CD14-positive monocyte (primary cell): ENCODE measurements around the gene ZNF740. TPM values are rescaled to one million over a fixed set of nuclear protein-coding genes. Genes with fewer than 3 reads are reported as not detected.
A peak's percentile ranks its signal among the peaks of the same experiment; 100 is the strongest.

Source experiments
- DNase-seq, 3 donors: peaks; one replicate each; pipeline ENCODE4 v3.0.0-alpha.2; 2011 to 2022
- H2AFZ ChIP-seq: 2 replicates; pipeline ENCODE4 v1.6.0; 2012; ENCODE audit warnings: mild to moderate bottlenecking, low read depth, low read length, inconsistent platforms; ENCODE audit not compliant: insufficient read depth, poor library complexity, severe bottlenecking
- H3K27ac ChIP-seq, 2 donors: 1 replicate in 1 of 2; 2 replicates in 1 of 2; pipeline ENCODE4 v1.5.1; 2012 to 2013; ENCODE audit warnings: low read length in 2 of 2, control low read depth in 1 of 2, inconsistent platforms in 1 of 2, low read depth in 1 of 2, mild to moderate bottlenecking in 1 of 2
- H3K27me3 ChIP-seq, 2 donors: one replicate each; pipeline versions ENCODE4 v1.6.0 to v1.6.1; 2011 to 2013; ENCODE audit warnings: low read length in 2 of 2; ENCODE audit not compliant: control insufficient read depth in 2 of 2, insufficient read depth in 2 of 2
- H3K36me3 ChIP-seq, 2 donors: replicated peaks in 1 of 2; 1 replicate in 1 of 2; 2 replicates in 1 of 2; pipeline versions ENCODE4 v1.5.1 to v1.6.1; 2012 to 2013; ENCODE audit warnings: low read length in 2 of 2, control low read depth in 1 of 2, inconsistent platforms in 1 of 2, mild to moderate bottlenecking in 1 of 2; ENCODE audit not compliant: insufficient read depth in 2 of 2, control insufficient read depth in 1 of 2
- H3K4me1 ChIP-seq, 2 donors: 1 replicate in 1 of 2; 2 replicates in 1 of 2; pipeline versions ENCODE4 v1.5.1 to v1.6.1; 2012 to 2013; ENCODE audit warnings: low read length in 2 of 2, control low read depth in 1 of 2, inconsistent platforms in 1 of 2, mild to moderate bottlenecking in 1 of 2, moderate library complexity in 1 of 2; ENCODE audit not compliant: insufficient read depth in 2 of 2, control insufficient read depth in 1 of 2
- H3K4me2 ChIP-seq: replicated peaks from 2 replicates; pipeline ENCODE3; 2012; ENCODE audit warnings: low read length, moderate library complexity, mild to moderate bottlenecking; ENCODE audit not compliant: poor library complexity, severe bottlenecking; ENCODE audit errors: extremely low read depth
- H3K4me3 ChIP-seq, 3 experiments: fragments of 200-600 bp in 1 of 3; sonication (generic) in 1 of 3; replicated peaks in 1 of 3; 1 replicate in 2 of 3; 2 replicates in 1 of 3; pipeline ENCODE4 v1.5.1; 2011 to 2013; ENCODE audit warnings: low read length in 3 of 3, mild to moderate bottlenecking in 3 of 3, control low read depth in 2 of 3, low read depth in 2 of 3, inconsistent platforms in 1 of 3, moderate library complexity in 1 of 3
- H3K79me2 ChIP-seq: 2 replicates; pipeline ENCODE4 v1.6.0; 2012; ENCODE audit warnings: mild to moderate bottlenecking, control low read depth, inconsistent platforms, low read length, moderate library complexity; ENCODE audit not compliant: insufficient read depth
- H3K9ac ChIP-seq: 2 replicates; pipeline ENCODE4 v1.6.0; 2017; ENCODE audit warnings: low read length, mild to moderate bottlenecking; ENCODE audit not compliant: insufficient read depth, poor library complexity, severe bottlenecking
- H3K9me3 ChIP-seq, 2 donors: replicated peaks in 1 of 2; 1 replicate in 1 of 2; 2 replicates in 1 of 2; pipeline versions ENCODE4 v1.5.1 to v1.6.1; 2012 to 2013; ENCODE audit warnings: low read length in 2 of 2, control low read depth in 1 of 2; ENCODE audit not compliant: control insufficient read depth in 1 of 2, insufficient read depth in 1 of 2
- H4K20me1 ChIP-seq: 2 replicates; pipeline ENCODE4 v1.6.0; 2012; ENCODE audit warnings: mild to moderate bottlenecking, low read length, control low read depth, moderate library complexity; ENCODE audit not compliant: insufficient read depth
- H3K27ac Mint-ChIP-seq, 7 donors: one replicate each; pipeline ENCODE4 v1.8.0; 2020; ENCODE audit warnings: mild to moderate bottlenecking in 7 of 7, mixed read lengths in 7 of 7, moderate library complexity in 6 of 7, inconsistent platforms in 2 of 7
- H3K27me3 Mint-ChIP-seq, 3 donors: one replicate each; pipeline ENCODE4 v1.8.0; 2021 to 2022; ENCODE audit warnings: low read depth in 3 of 3, mild to moderate bottlenecking in 3 of 3, mixed read lengths in 3 of 3, moderate library complexity in 3 of 3, inconsistent platforms in 1 of 3
- H3K36me3 Mint-ChIP-seq, 2 donors: one replicate each; pipeline ENCODE4 v1.8.0; 2020; ENCODE audit warnings: mixed read lengths in 2 of 2, inconsistent platforms in 1 of 2, mild to moderate bottlenecking in 1 of 2
- H3K4me1 Mint-ChIP-seq: one replicate; pipeline ENCODE4 v1.8.0; 2020; ENCODE audit warnings: mild to moderate bottlenecking, mixed read lengths
- H3K4me3 Mint-ChIP-seq, 2 donors: one replicate each; pipeline ENCODE4 v1.8.0; 2020; ENCODE audit warnings: mild to moderate bottlenecking in 2 of 2, mixed read lengths in 2 of 2, moderate library complexity in 1 of 2
- H3K9me3 Mint-ChIP-seq, 7 donors: one replicate each; pipeline ENCODE4 v1.8.0; 2020 to 2022; ENCODE audit warnings: mixed read lengths in 7 of 7, mild to moderate bottlenecking in 6 of 7, moderate library complexity in 6 of 7, inconsistent platforms in 2 of 7
- CTCF ChIP-seq: fragments of 200-600 bp; IDR thresholded peaks from one replicate; pipeline ENCODE4 v1.8.0; 2022; ENCODE audit warnings: antibody characterized with exemption, mild to moderate bottlenecking
- WGBS: methylation state at CpG from one replicate; pipeline ENCODE4 v1.1.5; 2013; ENCODE audit warnings: missing lambda C conversion rate; ENCODE audit not compliant: insufficient coverage; 5-methylcytosine and 5-hydroxymethylcytosine counted together
- intact Hi-C, 2 donors: fragments of 100-400 bp; cut with micrococcal nuclease; formaldehyde crosslinking; loops; one replicate each; pipeline versions ENCODE4 v1.15.0 to v1.15.1; 2023
- polyA plus RNA-seq, 3 donors: library from polyadenylated mRNA; depleted of rRNA in 1 of 3; unstranded in 2 of 3; stranded (reverse) in 1 of 3; fragments of 300-500 nt in 2 of 3; fragments of >200 nt in 1 of 3; fragmentation: Illumina TruSeq in 2 of 3; gene quantifications; 1 replicate in 2 of 3; 2 replicates in 1 of 3; pipeline ENCODE4 v1.2.3, GENCODE V29; 2012 to 2021

Gene ZNF740
- polyA plus RNA-seq, 3 donors, result 0.74 to 15.4 (median 1.3) TPM

- intact Hi-C loops, result no loop called here
- H3K27ac ChIP-seq, result no peak overlapping the region
- peaks cover 0 to 7% of the 10 kb centered on the region in 2 donors for H3K36me3 Mint-ChIP-seq
- H4K20me1 ChIP-seq, result no peaks in the 10 kb centered on the region
- TF ChIP-seq CTCF, result no peak
- H3K9ac ChIP-seq, result no peak overlapping the region
- no peak overlapping the region for H3K4me3 ChIP-seq
- no peak overlapping the region for H2AFZ ChIP-seq
- H3K9me3 ChIP-seq, result no peaks in the 10 kb centered on the region
- H3K4me1 ChIP-seq, result peaks cover 27 to 35% of the 10 kb centered on the region in 2 donors
- DNase-seq, result no peak
- WGBS, result no CpG with 5 or more reads among the region's 1 CpG
- H3K4me1 Mint-ChIP-seq, result peaks cover 35% of the 10 kb centered on the region
- no peaks in the 10 kb centered on the region for H3K79me2 ChIP-seq
- H3K4me3 Mint-ChIP-seq, result no peak overlapping the region
- H3K4me2 ChIP-seq, result no peak overlapping the region
- no peaks in the 10 kb centered on the region for H3K36me3 ChIP-seq
- peaks cover 0 to 14% of the 10 kb centered on the region in 2 donors for H3K27me3 ChIP-seq
- H3K9me3 Mint-ChIP-seq, result peaks cover 0 to 2% (median 0%) of the 10 kb centered on the region in 7 donors
- no peak overlapping the region for H3K27ac Mint-ChIP-seq
- peaks cover 35 to 48% (median 36%) of the 10 kb centered on the region in 3 donors for H3K27me3 Mint-ChIP-seq
Observed at GRCh38 chr12:53227836-53228235, 47.3 kb downstream of the ZNF740 start.

GRCh38 chr12:53229454-53229853 lies 48.9 kb downstream of the ZNF740 start:
- Histone ChIP-seq H3K9ac (no peak overlapping the region), H3K4me1 (peaks cover 18 to 24% of the 10 kb centered on the region in 2 donors), H3K36me3 (no peaks in the 10 kb centered on the region), H3K27ac (no peak overlapping the region), H3K4me3 (no peak overlapping the region), H3K4me2 (no peak overlapping the region), H3K79me2 (no peaks in the 10 kb centered on the region), H2AFZ (no peak overlapping the region), H4K20me1 (no peaks in the 10 kb centered on the region), H3K9me3 (no peaks in the 10 kb centered on the region), H3K27me3 (peaks cover 10 to 31% of the 10 kb centered on the region in 2 donors)
- intact Hi-C loops, result no loop called here
- H3K9me3 Mint-ChIP-seq, result peaks cover 0 to 4% (median 0%) of the 10 kb centered on the region in 7 donors
- H3K4me3 Mint-ChIP-seq, result no peak overlapping the region
- H3K36me3 Mint-ChIP-seq, result peaks cover 3 to 9% of the 10 kb centered on the region in 2 donors
- H3K27me3 Mint-ChIP-seq, result peaks cover 51 to 57% (median 52%) of the 10 kb centered on the region in 3 donors
- peak overlapping the region in 1 of 7 donors; percentile 50 for H3K27ac Mint-ChIP-seq
- WGBS, result 100% methylated on average over 2 of the region's 2 CpGs
- no peak for TF ChIP-seq CTCF
- no peak for DNase-seq
- H3K4me1 Mint-ChIP-seq, result peaks cover 30% of the 10 kb centered on the region
